ENCODE measurements around the gene TRIP6. TPM values are rescaled to one million over a fixed set of nuclear protein-coding genes. Genes with fewer than 3 reads are reported as not detected.

The TRIP6 gene
- total and polyA plus RNA-seq, 2 donors (not counting 3 experiments of a cell fraction or from before 2014, with no cell fraction given) = 90.3 TPM

GRCh38 chr7:100823534-100823933 lies 43.7 kb upstream of the TRIP6 start:
- intact Hi-C loops (cut with micrococcal nuclease) = no loop called here
- Histone ChIP-seq H3K9me1 (replicated peaks; ENCODE audit: control insufficient read depth, extremely low read depth, insufficient read depth, low read length) (no peaks in the 10 kb centered on the region), H3K9me3 (replicated peaks; ENCODE audit: control insufficient read depth, insufficient read depth, low read length) (no peaks in the 10 kb centered on the region), H3K4me1 (ENCODE audit: control insufficient read depth, extremely low read depth, insufficient read depth, low read length) (peaks cover 14% of the 10 kb centered on the region), H3K4me2 (ENCODE audit: insufficient read depth, low read length) (no peak overlapping the region), H3K36me3 (ENCODE audit: control insufficient read depth in 2 of 2, extremely low read depth in 1 of 2, insufficient read depth in 2 of 2, low read length in 2 of 2) (peaks cover 32 to 40% of the 10 kb centered on the region in 2 experiments), H3K9ac (replicated peaks; ENCODE audit: extremely low read depth, insufficient read depth, low read length) (no peak overlapping the region), H2AFZ (ENCODE audit: low read depth, low read length) (no peak overlapping the region), H3K27ac (ENCODE audit: insufficient read depth, low read depth, low read length) (no peak overlapping the region), H3K79me2 (ENCODE audit: control insufficient read depth, insufficient read depth, low read length) (peaks cover 67% of the 10 kb centered on the region), H3K4me3 (replicated peaks in 1 of 3; ENCODE audit: insufficient read depth in 1 of 3, low read depth in 1 of 3, low read length in 3 of 3) (peak overlapping the region in 1 of 3 experiments; percentile 3), H4K20me1 (replicated peaks; ENCODE audit: control insufficient read depth, extremely low read depth, insufficient read depth, low read length) (no peaks in the 10 kb centered on the region), H3K27me3 (ENCODE audit: control insufficient read depth in 2 of 2, insufficient read depth in 2 of 2, low read length in 2 of 2) (no peaks in the 10 kb centered on the region)
- TF ChIP-seq MYC (IDR thresholded peaks at IDR 0.05; ENCODE audit: low read depth, low read length) = no peak
- TF ChIP-seq CTCF (IDR thresholded peaks at IDR 0.05; ENCODE audit: extremely low read depth in 1 of 2, insufficient read depth in 1 of 2, low read depth in 1 of 2, low read length in 2 of 2) = no peak
- no peak for TF ChIP-seq POLR2AphosphoS5 (IDR thresholded peaks at IDR 0.05; ENCODE audit: insufficient read depth, low read depth, low read length)
- TF ChIP-seq EZH2 (IDR thresholded peaks at IDR 0.05; ENCODE audit: borderline replicate concordance, low read depth, low read length, severe bottlenecking) = no peak
- TF ChIP-seq JUN (IDR thresholded peaks at IDR 0.05; ENCODE audit: borderline replicate concordance, insufficient read depth, insufficient read length, low read depth) = no peak
- TF ChIP-seq MAX (IDR thresholded peaks at IDR 0.05; ENCODE audit: insufficient read depth, insufficient read length) = no peak
- no peak for TF ChIP-seq GATA2 (IDR thresholded peaks at IDR 0.05; ENCODE audit: insufficient read depth, insufficient read length, low read depth, low read length)
- no peak for TF ChIP-seq POLR2A (IDR thresholded peaks at IDR 0.05; ENCODE audit: low read depth, low read length)
- TF ChIP-seq FOS (IDR thresholded peaks at IDR 0.05; ENCODE audit: borderline replicate concordance, insufficient read depth, low read length) = no peak
- ChIA-PET CTCF (interaction anchor here (0.6 to 6.2 kb wide), 3 partner anchors 12 to 119 kb away, joined by 3 to 60 read pairs (median 6); partner anchors contain the start of gene SLC12A9), POLR2A (no interaction called here)
- DNase-seq (ENCODE audit: low read depth, low spot score) (no peak), FAIRE-seq (no peak)
- BruUV-seq (replicated peaks) = no TSS peak
- dilution Hi-C loops (cut with MboI; ENCODE audit: extremely low pct_ligation_motif_present, low sequenced_read_pairs) = no loop called here
